A673 (cell line): ENCODE measurements around the gene BTBD3. TPM values are rescaled to one million over a fixed set of nuclear protein-coding genes. Genes with fewer than 3 reads are reported as not detected.

Experiments used
- Bru-seq: library from RNA; stranded (reverse); fragments of 400-500 nt; gene quantifications from one replicate; lab custom pipeline; 2021; lab: Mats Ljungman, UMichigan
- BruChase-seq, 2 experiments: library from RNA; stranded (reverse); fragments of 400-500 nt; gene quantifications; one replicate each; lab custom pipeline; 2021; lab: Mats Ljungman, UMichigan
- BruUV-seq: library from RNA; stranded (reverse); fragments of 400-500 nt; replicated peaks from 2 replicates; lab custom pipeline; 2021; lab: Mats Ljungman, UMichigan
- CTCF ChIA-PET: fragments of 300-600 bp; sonication (Branson Sonifier 250); formaldehyde crosslinking; loops from one replicate; lab custom pipeline; 2022; ENCODE audit warnings: antibody characterized with exemption; lab: Charles Lee
- POLR2A ChIA-PET: fragments of 300-600 bp; sonication (Branson Sonifier 250); formaldehyde crosslinking; loops from one replicate; lab custom pipeline; 2022; ENCODE audit warnings: antibody characterized with exemption; ENCODE audit not compliant: low non-redundant PET; lab: Charles Lee
- DNase-seq: peaks from one replicate; pipeline ENCODE4 v3.0.0-alpha.2; 2015; ENCODE audit warnings: low spot score
- H3K27ac ChIP-seq: fragments of 200-600 bp; sonication (generic); 2 replicates; pipeline ENCODE4 v1.5.1; 2016; ENCODE audit warnings: mixed run types, low read depth, mild to moderate bottlenecking, mixed read lengths, antibody characterized with exemption, low read length; ENCODE audit not compliant: poor library complexity, severe bottlenecking
- H3K27me3 ChIP-seq: fragments of 200-600 bp; sonication (generic); replicated peaks from 2 replicates; pipeline ENCODE4 v1.6.1; 2017; ENCODE audit warnings: mixed run types, low read depth, mild to moderate bottlenecking, mixed read lengths, antibody characterized with exemption, low read length; ENCODE audit not compliant: insufficient read depth, poor library complexity
- H3K36me3 ChIP-seq: fragments of 200-600 bp; sonication (generic); 2 replicates; pipeline ENCODE4 v1.6.1; 2016; ENCODE audit warnings: mixed run types, mild to moderate bottlenecking, mixed read lengths, antibody characterized with exemption, low read length; ENCODE audit not compliant: insufficient read depth, poor library complexity, severe bottlenecking
- H3K4me1 ChIP-seq: fragments of 200-600 bp; sonication (generic); 2 replicates; pipeline ENCODE4 v1.6.1; 2017; ENCODE audit warnings: mixed run types, mild to moderate bottlenecking, mixed read lengths, antibody characterized with exemption, low read length; ENCODE audit not compliant: insufficient read depth, poor library complexity, severe bottlenecking
- H3K4me3 ChIP-seq: fragments of 200-600 bp; sonication (generic); 2 replicates; pipeline ENCODE4 v1.5.1; 2016; ENCODE audit warnings: low read depth, mixed run types, mild to moderate bottlenecking, mixed read lengths, low read length; ENCODE audit not compliant: poor library complexity, severe bottlenecking
- H3K9me3 ChIP-seq: fragments of 200-600 bp; sonication (generic); 2 replicates; pipeline ENCODE4 v1.6.1; 2016; ENCODE audit warnings: mixed run types, low read depth, mild to moderate bottlenecking, mixed read lengths, antibody characterized with exemption, low read length; ENCODE audit not compliant: poor library complexity, severe bottlenecking
- CTCF ChIP-seq: fragments of 300-800, 200-600 bp; sonication (generic); conservative IDR thresholded peaks from 2 replicates; pipeline ENCODE4 v1.5.1; 2017; ENCODE audit warnings: low read depth, mild to moderate bottlenecking, antibody characterized with exemption, low read length, moderate library complexity, mixed read lengths
- EZH2 ChIP-seq: fragments of 200-600 bp; sonication (generic); IDR thresholded peaks from 2 replicates; pipeline ENCODE4 v1.6.1; 2017; ENCODE audit warnings: borderline replicate concordance, low read depth, mild to moderate bottlenecking, mixed read lengths, antibody characterized with exemption, low read length; ENCODE audit not compliant: poor library complexity, severe bottlenecking
- intact Hi-C: fragments of 100-400 bp; cut with micrococcal nuclease; formaldehyde crosslinking; loops from one replicate; pipeline ENCODE4 v1.10.0; 2022; ENCODE audit not compliant: unreplicated experiment
- long read RNA-seq: library from polyadenylated mRNA; stranded (forward); transcript quantifications from one replicate; pipeline ENCODE4 v2.0.0, GENCODE V29; 2022
- total RNA-seq: library from RNA; stranded (reverse); gene quantifications from 2 replicates; pipeline ENCODE4 v1.2.3, GENCODE V29; 2021

The BTBD3 gene
- total RNA-seq (43.5 and 46.0 TPM in 2 replicates), Bru-seq, nascent RNA (percentile 89 among the genes with signal in this experiment), BruChase-seq, experiment 1, labeled RNA remaining after a 2-hour chase (percentile 96 among the genes with signal in this experiment), BruChase-seq, experiment 2, labeled RNA remaining after a 6-hour chase (percentile 88 among the genes with signal in this experiment)
- long read RNA-seq, full-length matches to known transcripts: 23 of 30 reads
- long read RNA-seq, partial matches to known transcripts: 0 of 30 reads
- long read RNA-seq, other reads (novel, unspliced or antisense): 7 of 30 reads

- ChIA-PET POLR2A (no interaction called here), CTCF (no interaction called here)
- BruUV-seq: no TSS peak
- no peaks in the 10 kb centered on the region for H3K27me3 ChIP-seq
- TF ChIP-seq EZH2 (no peak), CTCF (no peak)
- intact Hi-C loops: no loop called here
- no peaks in the 10 kb centered on the region for H3K4me1 ChIP-seq
- peaks cover 1% of the 10 kb centered on the region for H3K36me3 ChIP-seq
- DNase-seq: no peak
- H3K9me3 ChIP-seq: no peaks in the 10 kb centered on the region
- no peak within 1 kb of the TSS for H3K4me3 ChIP-seq
- H3K27ac ChIP-seq: no peak within 1 kb of the TSS
Observed at GRCh38 chr20:11917663-11918062, at the start of gene BTBD3. Gene BTBD3, plus strand, starts transcription at chr20:11917893. Its CDS starts 383 bp downstream, at chr20:11918276.

GRCh38 chr20:11869641-11870040 lies 48.1 kb upstream of the BTBD3 start:
- Histone ChIP-seq H3K4me3 (no peak overlapping the region), H3K9me3 (no peaks in the 10 kb centered on the region), H3K27me3 (no peaks in the 10 kb centered on the region), H3K27ac (no peak overlapping the region), H3K4me1 (no peaks in the 10 kb centered on the region), H3K36me3 (no peaks in the 10 kb centered on the region)
- DNase-seq: no peak
- TF ChIP-seq EZH2 (no peak), CTCF (no peak)
- ChIA-PET CTCF (no interaction called here), POLR2A (no interaction called here)
- intact Hi-C loops: no loop called here
- no TSS peak for BruUV-seq

- TF ChIP-seq CTCF: no peak
- no peak for TF ChIP-seq EZH2
- ChIA-PET CTCF (no interaction called here), POLR2A (no interaction called here)
- DNase-seq: no peak
- no peaks in the 10 kb centered on the region for H3K36me3 ChIP-seq
- no TSS peak for BruUV-seq
- no peaks in the 10 kb centered on the region for H3K27me3 ChIP-seq
- no peak overlapping the region for H3K4me3 ChIP-seq
- intact Hi-C loops: no loop called here
- no peaks in the 10 kb centered on the region for H3K9me3 ChIP-seq
- H3K27ac ChIP-seq: no peak overlapping the region
- H3K4me1 ChIP-seq: no peaks in the 10 kb centered on the region
Observed at GRCh38 chr20:11870411-11870810, 47.3 kb upstream of the BTBD3 start.
